GM21786 (cell line): ENCODE results near the gene GLIPR1.
"Not testable (repeated sequence)": the region's sequence is repeated elsewhere in the genome, so short reads cannot be mapped to it uniquely, and the experiment has no call there.

ENCODE experiments used
- ATAC-seq: cut with Tn5 transposase; IDR thresholded peaks from one replicate; pipeline ENCODE4 v1.9.1; 2021; ENCODE audit not compliant: unreplicated experiment

GLIPR1 gene

DNA sequence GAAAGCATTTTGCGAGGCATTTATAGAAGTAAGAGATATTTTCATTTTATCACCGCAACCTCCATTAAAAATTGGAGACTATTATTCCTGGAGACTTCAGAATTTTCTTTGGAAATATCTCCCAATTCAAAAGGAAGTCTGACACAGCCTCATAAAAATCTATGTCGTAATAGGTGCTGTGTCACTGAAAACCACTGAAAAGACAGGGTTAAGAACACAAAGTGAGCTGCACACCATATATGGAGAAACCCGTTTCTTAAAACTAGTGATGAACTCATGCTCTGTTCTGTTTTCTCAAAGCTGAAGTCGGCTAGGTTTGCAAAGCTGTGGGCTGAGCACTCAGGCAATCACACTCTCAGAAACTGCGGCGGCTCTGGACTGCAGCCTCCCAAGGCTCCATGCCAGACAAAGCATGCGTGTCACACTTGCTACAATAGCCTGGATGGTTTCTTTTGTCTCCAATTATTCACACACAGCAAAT lies at the start of gene GLIPR1:
Gene GLIPR1, plus strand, starts transcription at position 287 of the 481 bp plus-strand sequence. Its CDS starts 126 bp downstream, at position 413.
- ATAC-seq = peak; percentile 87

- ATAC-seq = no peak
Observed at GRCh38 chr12:75432924-75433323, 47.6 kb upstream of the GLIPR1 start.

GRCh38 chr12:75437564-75437963 lies 43.0 kb upstream of the GLIPR1 start:
- peak; percentile 49 for ATAC-seq

DNA sequence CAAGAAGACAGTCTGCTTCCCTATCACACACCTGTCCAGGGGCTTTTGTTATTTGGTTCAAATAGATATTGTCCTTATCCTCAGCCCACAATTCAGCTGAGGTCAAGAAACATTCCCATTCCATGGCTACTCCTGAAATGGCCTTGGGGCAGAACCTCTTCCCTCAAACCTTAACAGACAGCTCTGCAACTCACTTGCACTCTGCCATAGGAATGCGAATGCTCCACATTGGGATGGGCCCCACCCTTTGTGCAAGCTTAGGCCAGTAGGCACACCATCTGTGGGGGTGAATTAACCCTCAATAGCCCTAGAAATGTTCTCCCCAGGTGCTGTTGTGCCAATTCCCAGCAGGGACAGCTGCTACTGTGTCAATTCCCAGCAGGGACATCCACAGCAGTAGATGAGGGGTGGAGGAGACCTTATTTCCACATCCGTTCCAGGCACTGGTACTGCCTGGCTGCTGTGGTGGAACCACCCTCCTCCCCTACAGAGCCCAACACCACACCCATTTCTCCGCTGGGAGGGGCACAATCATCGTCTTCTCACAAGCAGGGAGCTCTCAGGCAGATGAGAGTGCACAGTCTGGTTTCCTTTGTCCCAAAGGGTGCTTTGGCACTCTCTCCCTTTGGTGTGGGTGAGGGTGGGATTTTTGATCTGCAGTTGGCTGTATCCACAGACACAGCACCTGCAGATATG lies 42.3 kb upstream of the GLIPR1 start:
- ATAC-seq = no peak

- no peak for ATAC-seq
Observed at GRCh38 chr12:75439048-75439447, 41.5 kb upstream of the GLIPR1 start.

- ATAC-seq = no peak
Observed at GRCh38 chr12:75439930-75440329, 40.6 kb upstream of the GLIPR1 start.

- not testable (repeated sequence) for ATAC-seq
Observed at GRCh38 chr12:75441687-75442449, 38.7 kb upstream of the GLIPR1 start.

DNA sequence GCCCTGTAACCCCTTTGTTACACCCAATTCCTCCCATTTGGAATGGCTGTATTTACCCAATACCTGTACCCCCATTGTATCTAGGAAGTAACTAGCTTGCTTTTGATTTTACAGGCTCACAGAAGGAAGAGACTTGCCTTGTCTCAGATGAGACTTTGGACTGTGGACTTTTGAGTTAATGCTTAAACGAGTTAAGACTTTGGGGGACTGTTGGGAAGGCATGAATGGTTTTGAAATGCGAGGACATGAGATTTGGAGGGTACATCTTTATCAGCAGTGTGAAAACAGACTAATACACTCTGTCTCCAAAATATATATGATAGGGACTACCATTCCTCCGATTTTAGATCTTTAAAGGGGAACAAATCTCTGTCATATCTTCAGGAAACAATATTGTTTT lies 38.1 kb upstream of the GLIPR1 start:
- ATAC-seq = not testable (repeated sequence)

DNA sequence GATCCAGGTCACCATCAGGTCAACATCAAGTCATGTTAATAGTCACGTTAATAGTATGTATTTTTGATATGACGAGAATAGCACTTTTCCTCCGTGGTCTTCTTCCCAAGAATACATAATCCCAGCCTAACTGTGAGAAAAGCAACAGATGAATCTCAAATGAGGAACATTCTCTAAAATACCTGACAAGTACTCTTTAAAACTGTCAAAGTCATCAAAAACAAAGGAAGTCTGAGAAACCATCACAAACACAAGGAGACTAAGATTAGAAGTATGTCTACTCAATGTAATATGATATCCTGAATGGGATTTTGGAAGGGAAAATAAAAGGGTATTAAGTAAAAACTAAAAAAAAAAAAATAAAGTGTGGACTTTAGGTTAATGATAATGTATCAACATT lies 36.8 kb upstream of the GLIPR1 start:
- ATAC-seq = no peak

DNA sequence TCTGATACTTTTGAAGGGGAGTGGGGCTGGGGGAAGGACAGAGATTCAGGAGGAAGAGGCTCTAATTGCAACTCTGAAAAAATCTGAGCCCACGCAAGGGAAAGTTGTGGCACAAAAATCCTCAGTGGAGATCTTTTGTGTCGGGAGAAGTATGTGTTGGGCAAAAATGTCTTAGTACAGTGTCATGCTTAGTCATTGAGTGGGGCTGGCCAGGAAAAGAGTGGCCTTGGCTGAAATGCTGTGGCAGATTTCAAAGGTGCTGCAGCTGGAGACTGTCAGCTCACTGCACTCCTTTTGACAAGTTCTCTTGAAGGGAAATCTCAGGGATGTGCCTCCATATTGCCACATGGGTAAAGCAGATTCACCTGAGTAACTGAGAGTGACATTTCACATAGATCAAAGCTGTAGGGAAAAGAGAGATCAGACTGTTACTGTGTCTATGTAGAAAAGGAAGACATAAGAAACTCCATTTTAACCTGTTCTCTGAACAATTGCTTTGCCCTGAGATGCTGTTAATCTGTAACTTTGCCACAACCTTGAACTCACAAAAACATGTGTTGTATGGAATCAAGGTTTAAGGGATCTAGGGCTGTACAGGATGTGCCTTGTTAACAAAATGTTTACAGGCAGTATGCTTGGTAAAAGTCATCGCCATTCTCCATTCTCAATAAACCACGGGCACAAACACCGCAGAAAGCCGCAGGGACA lies 36.0 kb upstream of the GLIPR1 start:
- no peak for ATAC-seq

DNA sequence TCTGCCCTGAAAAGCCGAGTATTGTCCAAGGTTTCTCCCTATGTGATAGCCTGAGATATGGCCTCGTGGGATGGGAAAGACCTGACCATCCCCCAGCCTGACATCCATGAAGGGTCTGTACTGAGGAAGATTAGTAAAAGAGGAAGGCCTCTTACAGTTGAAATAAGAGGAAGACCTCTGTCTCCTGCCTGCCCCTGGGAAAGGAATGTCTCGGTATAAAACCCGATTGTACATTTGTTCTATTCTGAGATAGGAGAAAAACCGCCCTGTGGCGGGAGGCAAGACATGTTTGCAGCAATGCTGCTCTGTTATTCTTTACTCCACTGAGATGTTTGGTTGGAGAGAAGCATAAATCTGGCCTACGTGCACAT lies 35.4 kb upstream of the GLIPR1 start:
- ATAC-seq = not testable (repeated sequence)

- no peak for ATAC-seq
Observed at GRCh38 chr12:75446857-75447256, 33.7 kb upstream of the GLIPR1 start.

DNA sequence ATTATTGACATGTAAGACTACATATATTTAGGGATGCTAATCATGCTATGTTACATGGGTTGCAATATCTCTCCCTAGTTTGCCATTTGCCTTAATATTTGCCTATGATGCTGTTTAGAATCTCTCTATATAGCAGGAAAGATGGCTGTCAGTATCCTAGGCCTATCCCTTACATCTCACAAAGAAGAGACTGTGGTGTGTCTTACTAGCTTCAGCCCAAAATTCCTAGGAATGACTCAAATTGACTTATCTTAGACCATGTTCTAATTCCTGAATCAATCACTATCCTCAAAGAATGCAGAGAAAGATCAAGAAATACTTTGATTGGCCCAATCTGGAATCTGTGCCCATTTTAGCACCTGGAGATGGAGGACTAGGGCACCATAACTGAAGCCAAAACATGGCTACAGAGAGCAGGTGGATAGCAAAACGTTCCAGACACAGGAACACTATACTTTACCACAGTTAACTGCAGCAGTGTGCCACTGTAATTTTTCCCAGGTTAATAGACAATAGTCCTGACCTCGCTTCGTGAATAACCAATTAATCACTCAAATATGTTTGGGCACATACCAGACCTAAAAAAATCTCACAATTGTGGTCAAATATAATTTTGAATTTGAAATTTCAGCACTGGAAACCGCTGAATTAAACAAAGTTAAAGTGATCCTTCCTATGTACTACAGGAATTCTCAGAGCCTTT lies 32.7 kb upstream of the GLIPR1 start:
- ATAC-seq = no peak

DNA sequence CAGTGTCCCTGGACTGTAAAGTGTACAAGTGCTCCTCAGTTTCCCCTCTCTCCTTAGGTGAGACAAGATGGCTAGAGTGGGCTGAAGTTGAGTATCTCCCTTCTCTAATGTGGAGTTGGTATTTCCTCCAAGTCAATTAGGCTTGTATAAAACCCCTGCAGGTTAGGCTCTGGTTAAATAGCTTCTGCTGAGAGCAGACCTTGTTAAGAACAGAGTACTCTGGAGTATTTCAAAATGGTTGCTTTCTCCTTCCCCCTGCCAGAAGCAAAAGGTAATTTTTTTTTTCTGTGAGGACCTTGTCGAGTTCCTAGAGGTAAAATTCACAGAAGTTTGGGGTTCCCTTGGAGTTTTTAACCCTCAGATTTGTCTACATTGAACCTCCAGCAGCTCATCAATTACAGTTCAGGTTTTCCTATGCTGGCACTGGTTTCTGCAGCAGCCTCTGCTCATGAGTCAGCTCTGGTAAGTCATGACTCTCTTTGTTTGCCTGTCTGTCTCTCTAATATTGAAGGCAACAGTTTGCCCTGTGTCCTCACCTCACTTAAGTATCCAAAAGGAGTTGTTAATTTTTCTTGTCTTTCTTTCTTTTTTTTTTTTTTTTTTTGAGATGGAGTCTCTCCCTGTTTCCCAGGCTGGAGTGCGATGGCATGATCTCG lies 27.8 kb upstream of the GLIPR1 start:
- no peak for ATAC-seq

DNA sequence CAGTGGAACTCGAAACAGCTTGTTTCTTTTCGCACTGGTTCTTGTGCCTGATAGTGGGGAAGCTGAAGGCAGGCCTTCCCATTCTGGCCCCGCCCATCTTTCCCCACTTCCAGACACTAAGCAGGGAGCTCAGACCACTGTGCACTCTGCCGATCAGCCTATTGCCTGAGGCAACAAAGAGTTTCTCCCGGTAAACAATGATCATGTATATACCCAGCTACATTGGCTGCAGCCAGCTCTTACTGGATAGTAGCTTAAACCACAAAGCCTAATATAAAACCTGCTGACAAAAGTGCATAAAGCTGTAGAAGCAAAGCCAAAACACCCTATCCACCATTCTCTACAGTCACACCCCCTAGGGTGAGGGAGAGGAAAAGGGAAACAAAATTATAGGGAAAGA lies 24.7 kb upstream of the GLIPR1 start:
- ATAC-seq = no peak

DNA sequence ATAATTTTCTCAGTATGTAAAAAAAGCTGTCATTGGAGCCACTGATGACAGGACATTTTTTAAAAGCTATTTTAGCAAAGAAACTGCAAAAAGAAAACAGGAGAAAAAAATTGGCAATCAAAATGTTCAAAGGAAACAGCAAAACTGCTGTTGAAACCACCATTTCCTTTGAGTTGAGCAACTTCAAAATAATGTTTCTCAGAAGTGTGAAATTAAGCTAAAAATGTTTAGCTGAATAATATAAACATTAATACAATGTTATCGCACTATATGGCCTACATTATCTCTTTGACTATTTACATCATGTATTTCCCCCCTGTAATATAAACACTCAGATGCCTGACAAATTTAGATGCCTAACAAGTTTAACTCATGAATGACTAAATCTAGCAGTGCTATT lies 23.4 kb upstream of the GLIPR1 start:
- no peak for ATAC-seq

DNA sequence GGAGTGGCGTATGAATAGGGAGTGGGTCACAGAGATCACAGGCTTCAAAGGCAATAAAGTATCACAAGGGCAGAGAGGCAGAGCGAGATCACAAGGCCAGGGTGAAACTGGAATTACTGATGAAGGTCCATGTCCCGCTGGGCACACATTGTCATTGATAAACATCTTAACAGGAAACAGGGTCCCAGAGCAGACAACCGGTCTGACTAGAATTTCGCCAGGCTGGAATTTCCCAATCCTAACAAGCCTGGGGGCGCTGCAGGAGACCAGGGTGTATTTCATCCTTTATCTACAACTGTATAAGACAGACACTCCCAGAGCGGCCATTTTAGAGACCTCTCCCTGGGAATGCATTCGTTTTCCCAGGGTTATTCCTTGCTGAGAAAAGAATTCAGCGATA lies 22.7 kb upstream of the GLIPR1 start:
- not testable (repeated sequence) for ATAC-seq

DNA sequence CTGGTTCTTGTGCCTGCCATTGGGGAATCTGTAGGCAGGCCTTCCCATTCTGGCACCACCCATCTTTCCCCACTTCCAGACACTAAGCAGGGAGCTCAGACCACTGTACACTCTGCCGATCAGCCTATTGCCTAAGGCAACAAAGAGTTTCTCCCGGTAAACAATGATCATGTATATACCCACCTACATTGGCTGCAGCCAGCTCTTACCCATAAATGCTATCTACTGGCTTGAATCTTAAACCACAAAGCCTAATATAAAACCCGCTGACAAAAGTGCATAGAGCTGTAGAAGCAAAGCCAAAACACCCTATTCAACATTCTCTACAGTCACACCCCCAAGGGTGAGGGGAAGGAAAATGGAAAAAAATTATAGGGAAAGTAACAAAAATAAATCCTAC lies 20.8 kb upstream of the GLIPR1 start:
- ATAC-seq = no peak

GRCh38 chr12:75460204-75460603 lies 20.4 kb upstream of the GLIPR1 start:
- ATAC-seq = no peak
